K562 (cell line): Measurements from ENCODE around the gene CMA1. TPM values are rescaled to one million over a fixed set of nuclear protein-coding genes. Genes with fewer than 3 reads are reported as not detected.

Experiments used
- ATAC-seq: fragments of 200-7000 bp; cut with Tn5 transposase; 3 replicates; pipeline ENCODE4 v1.9.1; 2020; ENCODE audit warnings: moderate library complexity
- BruUV-seq: library from RNA; stranded (reverse); fragments of 400-500 nt; replicated peaks from 2 replicates; lab custom pipeline; 2021; lab: Mats Ljungman, UMichigan
- CTCF ChIA-PET: fragments of 300-600 bp; formaldehyde crosslinking; extraction: SDS; loops from one replicate; lab custom pipeline; 2021; ENCODE audit warnings: low intra/inter-chr PET ratio; lab: Yijun Ruan, JAX
- POLR2A ChIA-PET: fragments of 300-600, 350-650 bp; sonication (Branson Sonifier 250); formaldehyde crosslinking; extraction: SDS; loops from one replicate; lab custom pipeline; 2021; ENCODE audit warnings: antibody characterized with exemption, inconsistent platforms; lab: Yijun Ruan, JAX
- DNase-seq, 4 experiments: peaks; one replicate each; pipeline versions ENCODE4 v3.0.0 to v3.0.0-alpha.2; 2011 to 2018; ENCODE audit warnings: low spot score in 3 of 4, mixed read lengths in 3 of 4; ENCODE audit errors: extremely low read depth in 1 of 4
- FAIRE-seq: peaks from 2 replicates; lab custom pipeline; 2011; peaks lifted over from hg19 to GRCh38; lab: Jason Lieb, UNC
- H2AFZ ChIP-seq: 2 replicates; pipeline ENCODE4 v1.6.0; 2011; ENCODE audit warnings: low read depth, low read length, control low read depth, inconsistent platforms
- H3K27ac ChIP-seq: fragments of 200-600 bp; 3 replicates; pipeline ENCODE4 v1.8.0; 2011; ENCODE audit warnings: low read depth, mild to moderate bottlenecking, control low read depth, inconsistent platforms, low read length, moderate library complexity, mixed read lengths; ENCODE audit errors: extremely low read depth
- H3K27me3 ChIP-seq, 2 experiments: fragments of 300-600 bp in 1 of 2; 2 replicates in 1 of 2; 3 replicates in 1 of 2; pipeline versions ENCODE4 v1.6.0 to v1.8.0; 2011; ENCODE audit warnings: inconsistent platforms in 2 of 2, low read length in 2 of 2, mild to moderate bottlenecking in 1 of 2, mixed read lengths in 1 of 2, moderate library complexity in 1 of 2; ENCODE audit not compliant: control insufficient read depth in 2 of 2, insufficient read depth in 2 of 2
- H3K36me3 ChIP-seq: fragments of 300-600 bp; 3 replicates; pipeline ENCODE4 v1.8.0; 2011; ENCODE audit warnings: mild to moderate bottlenecking, low read length, inconsistent platforms; ENCODE audit not compliant: control insufficient read depth, insufficient read depth
- H3K4me1 ChIP-seq, 2 experiments: fragments of 200-600 bp in 1 of 2; replicated peaks in 1 of 2; 2 replicates in 1 of 2; 3 replicates in 1 of 2; pipeline versions ENCODE4 v1.5.1 to v1.8.0; 2011; ENCODE audit warnings: inconsistent platforms in 2 of 2, low read length in 2 of 2, mild to moderate bottlenecking in 1 of 2, mixed read lengths in 1 of 2, moderate library complexity in 1 of 2; ENCODE audit not compliant: control insufficient read depth in 2 of 2, insufficient read depth in 2 of 2
- H3K4me2 ChIP-seq: 2 replicates; pipeline ENCODE4 v1.6.1; 2011; ENCODE audit warnings: low read length, control low read depth, inconsistent platforms, mixed read lengths; ENCODE audit not compliant: insufficient read depth
- H3K4me3 ChIP-seq: fragments of 200-600 bp; sonication (generic), shearing (Covaris generic); 2 replicates; pipeline ENCODE4 v1.5.1; 2016; ENCODE audit warnings: control low read depth, inconsistent platforms
- H3K79me2 ChIP-seq: fragments of 200-600 bp; 3 replicates; pipeline ENCODE4 v1.8.0; 2011; ENCODE audit warnings: low read length, inconsistent platforms; ENCODE audit not compliant: control insufficient read depth, insufficient read depth
- H3K9ac ChIP-seq, 2 experiments: 2 replicates each; pipeline versions ENCODE4 v1.6.0 to v1.6.1; 2011; ENCODE audit warnings: low read depth in 2 of 2, low read length in 2 of 2, control low read depth in 1 of 2, inconsistent platforms in 1 of 2, mild to moderate bottlenecking in 1 of 2, mixed read lengths in 1 of 2; ENCODE audit not compliant: insufficient read depth in 1 of 2
- H3K9me1 ChIP-seq: one replicate; pipeline ENCODE4 v1.6.0; 2011; ENCODE audit warnings: inconsistent platforms, mild to moderate bottlenecking, low read length, moderate library complexity; ENCODE audit not compliant: control insufficient read depth, insufficient read depth
- H3K9me3 ChIP-seq: replicated peaks from 2 replicates; pipeline ENCODE4 v1.5.1; 2011; ENCODE audit warnings: low read depth, low read length, inconsistent platforms; ENCODE audit not compliant: control insufficient read depth, insufficient read depth
- H4K20me1 ChIP-seq: replicated peaks from 2 replicates; pipeline ENCODE4 v1.6.1; 2011; ENCODE audit warnings: low read length, inconsistent platforms, mixed read lengths; ENCODE audit not compliant: control insufficient read depth, insufficient read depth
- NRF1 ChIP-seq, 2 experiments: fragments of 450-650 bp; IDR thresholded peaks in 1 of 2; conservative IDR thresholded peaks in 1 of 2; 2 replicates each; pipeline ENCODE4 v1.6.1; 2014; ENCODE audit warnings: mild to moderate bottlenecking in 2 of 2
- PCBP1 ChIP-seq: fragments of 200-400 bp; formaldehyde crosslinking; IDR thresholded peaks from 2 replicates; pipeline ENCODE4 v1.6.1; 2018; ENCODE audit warnings: mild to moderate bottlenecking, low read depth, low read length; ENCODE audit not compliant: poor library complexity, severe bottlenecking
- RBM14 ChIP-seq: fragments of 200-400 bp; formaldehyde crosslinking; IDR thresholded peaks from 2 replicates; pipeline ENCODE4 v1.6.1; 2018; ENCODE audit warnings: low read depth, mild to moderate bottlenecking, low read length, moderate library complexity, borderline replicate concordance; ENCODE audit not compliant: insufficient read depth
- TCF15 ChIP-seq: fragments of 250-450 bp; sonication (Bioruptor Pico); IDR thresholded peaks from 2 replicates; pipeline ENCODE4 v1.8.0; 2022; ENCODE audit warnings: moderate library complexity, mild to moderate bottlenecking, inconsistent platforms
- TCF7 ChIP-seq: sonication (generic); IDR thresholded peaks from 2 replicates; pipeline ENCODE4 v1.6.1; 2016; ENCODE audit warnings: antibody characterized with exemption, borderline replicate concordance
- ZNF133 ChIP-seq: fragments of 250-450 bp; sonication (Bioruptor Pico); IDR thresholded peaks from 2 replicates; pipeline ENCODE4 v1.4.0; 2020; ENCODE audit warnings: mild to moderate bottlenecking
- ZNF830 ChIP-seq: fragments of 250-450 bp; sonication (Bioruptor Pico); IDR thresholded peaks from 2 replicates; pipeline ENCODE4 v1.5.0; 2021; ENCODE audit warnings: mild to moderate bottlenecking
- WGBS: fragments of 100-300 bp; shearing (Covaris generic); methylation state at CpG from one replicate; pipeline ENCODE4 v1.1.6; 2016; ENCODE audit warnings: low coverage, mixed read lengths; ENCODE audit not compliant: insufficient coverage; ENCODE audit errors: missing lambda C conversion rate; 5-methylcytosine and 5-hydroxymethylcytosine counted together
- in situ Hi-C: fragments of 300-500 bp; cut with MboI; formaldehyde crosslinking; loops from 4 replicates; pipeline ENCODE4 v1.15.0; 2018; ENCODE audit warnings: inconsistent platforms, mixed read lengths
- intact Hi-C: fragments of 100-400 bp; cut with micrococcal nuclease; formaldehyde crosslinking; loops from 2 replicates; pipeline ENCODE4 v1.14.2; 2022
- polyA plus RNA-seq, 8 experiments: library from polyadenylated mRNA; depleted of rRNA in 4 of 8; stranded (reverse) in 5 of 8; unstranded in 3 of 8; fragments of >200 nt; fragmentation: Nextera tagmentation in 2 of 8; fragmentation: Illumina TruSeq in 1 of 8; extraction: Ambion mirVana in 2 of 8; extraction: Trizol in 1 of 8; gene quantifications; 2 replicates each; pipeline versions ENCODE4 v1.2.1 to v1.2.3, GENCODE V29; 2011 to 2014; ENCODE audit warnings: inconsistent platforms in 1 of 8, missing spikeins in 1 of 8
- total RNA-seq, 7 experiments: library from RNA; depleted of rRNA in 6 of 7; stranded (reverse); fragments of >200 nt in 6 of 7; fragmentation: Illumina TruSeq in 2 of 7; extraction: Trizol in 2 of 7; gene quantifications; 2 replicates each; pipeline versions ENCODE4 v1.2.1 to v1.2.3, GENCODE V29; 2011 to 2021; ENCODE audit warnings: low replicate concordance in 1 of 7
- TF ChIP-seq, protein P1 (sequence below): fragments of 450-650 bp; formaldehyde crosslinking; IDR thresholded peaks from 2 replicates; pipeline ENCODE4 v1.4.0; 2020; ENCODE audit warnings: mild to moderate bottlenecking, moderate library complexity

CMA1 gene
- total and polyA plus RNA-seq, 9 of the 15 experiments (the other 6 are each of a cell fraction or from before 2014, with no cell fraction given): not detected

DNA sequence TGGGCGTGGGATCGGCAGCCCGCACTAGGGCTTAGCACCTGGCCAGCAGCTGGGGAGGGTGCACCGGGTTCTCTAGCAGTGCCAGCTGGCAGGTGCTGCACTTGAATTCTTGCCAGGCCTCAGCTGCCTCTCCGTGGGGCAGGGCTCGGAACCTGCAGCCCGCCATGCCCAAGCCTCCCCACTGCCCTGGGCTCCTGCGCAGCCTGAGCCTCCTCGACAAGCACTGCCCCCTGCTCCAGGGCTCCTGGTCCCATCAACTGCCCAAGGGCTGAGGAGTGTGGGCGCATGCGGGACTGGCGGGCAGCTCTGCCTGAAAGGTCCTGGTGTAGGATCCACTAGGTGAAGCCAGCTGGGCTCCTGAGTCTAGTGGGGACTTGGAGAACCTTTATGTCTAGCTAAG is 34.9 kb downstream of the CMA1 start:
- in situ Hi-C loops: no loop called here
- Histone ChIP-seq H4K20me1 (no peaks in the 10 kb centered on the region), H3K4me2 (no peak overlapping the region), H3K4me1 (no peaks in the 10 kb centered on the region), H3K9me1 (no peaks in the 10 kb centered on the region), H3K9me3 (no peaks in the 10 kb centered on the region), H3K79me2 (no peaks in the 10 kb centered on the region), H3K9ac (no peak overlapping the region), H3K36me3 (no peaks in the 10 kb centered on the region), H2AFZ (no peak overlapping the region), H3K27ac (no peak overlapping the region)
- BruUV-seq: no TSS peak
- ChIA-PET POLR2A (no interaction called here), CTCF (no interaction called here)
- FAIRE-seq: no peak
- 13% methylated on average over 6 of the region's 12 CpGs for WGBS
- ATAC-seq: no peak
- TF ChIP-seq TCF15 (CRISPR knock-in tag): no peak
- no peak for TF ChIP-seq TCF7
- TF ChIP-seq NRF1 (conservative IDR thresholded peaks at IDR 0.05 in 1 of 2, IDR thresholded peaks at IDR 0.05 in 1 of 2): no peak
- TF ChIP-seq ZNF133 (CRISPR knock-in tag): no peak
- TF ChIP-seq RBM14: no peak
- no peak for TF ChIP-seq ZNF830
- TF ChIP-seq PCBP1: no peak
- TF ChIP-seq, protein P1, sequence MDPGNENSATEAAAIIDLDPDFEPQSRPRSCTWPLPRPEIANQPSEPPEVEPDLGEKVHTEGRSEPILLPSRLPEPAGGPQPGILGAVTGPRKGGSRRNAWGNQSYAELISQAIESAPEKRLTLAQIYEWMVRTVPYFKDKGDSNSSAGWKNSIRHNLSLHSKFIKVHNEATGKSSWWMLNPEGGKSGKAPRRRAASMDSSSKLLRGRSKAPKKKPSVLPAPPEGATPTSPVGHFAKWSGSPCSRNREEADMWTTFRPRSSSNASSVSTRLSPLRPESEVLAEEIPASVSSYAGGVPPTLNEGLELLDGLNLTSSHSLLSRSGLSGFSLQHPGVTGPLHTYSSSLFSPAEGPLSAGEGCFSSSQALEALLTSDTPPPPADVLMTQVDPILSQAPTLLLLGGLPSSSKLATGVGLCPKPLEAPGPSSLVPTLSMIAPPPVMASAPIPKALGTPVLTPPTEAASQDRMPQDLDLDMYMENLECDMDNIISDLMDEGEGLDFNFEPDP (CRISPR knock-in tag): no peak
- TF ChIP-seq, all 486 proteins: peak for 0
- DNase-seq: no peak
- H3K4me3 ChIP-seq: no peak overlapping the region
- H3K27me3 ChIP-seq: no peaks in the 10 kb centered on the region
- intact Hi-C loops: no loop called here
